H1 (cell line): Measurements from ENCODE around the gene ADARB2. TPM values are rescaled to one million over a fixed set of nuclear protein-coding genes. Genes with fewer than 3 reads are reported as not detected.

Experiments
- CHD7 ChIP-seq: fragments of 300-600 bp; sonication (generic); IDR thresholded peaks from 2 replicates; pipeline ENCODE4 v1.7.1; 2012; ENCODE audit warnings: low read length, moderate library complexity, mild to moderate bottlenecking, inconsistent platforms; ENCODE audit not compliant: insufficient replicate concordance
- FOSL1 ChIP-seq: IDR thresholded peaks from 2 replicates; pipeline ENCODE4 v1.6.1; 2011; ENCODE audit warnings: mild to moderate bottlenecking, low read depth, low read length, moderate library complexity; ENCODE audit not compliant: insufficient read depth
- GTF2F1 ChIP-seq: IDR thresholded peaks from 2 replicates; pipeline ENCODE4 v1.6.1; 2012; ENCODE audit warnings: low read depth, low read length, improper control_type of control experiment, borderline replicate concordance
- HDAC2 ChIP-seq, 2 experiments: fragments of 300-600 bp in 1 of 2; sonication (generic) in 1 of 2; IDR thresholded peaks; 2 replicates each; pipeline ENCODE4 v1.6.1; 2011 to 2012; ENCODE audit warnings: low read depth in 2 of 2, low read length in 2 of 2, mild to moderate bottlenecking in 2 of 2, moderate library complexity in 2 of 2, borderline replicate concordance in 1 of 2, inconsistent platforms in 1 of 2
- KDM1A ChIP-seq: fragments of 200-600, 300-600 bp; sonication (generic); IDR thresholded peaks from 2 replicates; pipeline ENCODE4 v1.7.1; 2016; ENCODE audit warnings: mild to moderate bottlenecking, low read length, borderline replicate concordance
- POLR2A ChIP-seq, 2 experiments: IDR thresholded peaks; 1 replicate in 1 of 2; 2 replicates in 1 of 2; pipeline ENCODE4 v1.6.1; 2011; ENCODE audit warnings: low read depth in 2 of 2, low read length in 2 of 2, mild to moderate bottlenecking in 2 of 2; ENCODE audit errors: control extremely low read depth in 1 of 2
- polyA plus RNA-seq, 7 experiments: library from polyadenylated mRNA; depleted of rRNA in 3 of 7; stranded (reverse) in 5 of 7; unstranded in 2 of 7; fragments of >200 nt in 5 of 7; fragments of 200-250 nt in 2 of 7; gene quantifications; 1 replicate in 5 of 7; 2 replicates in 1 of 7; 4 replicates in 1 of 7; pipeline versions ENCODE4 v1.2.1 to v1.2.3, GENCODE V29; 2011 to 2013; ENCODE audit warnings: missing spikeins in 2 of 7, mixed read lengths in 2 of 7
- total RNA-seq: library from RNA; stranded (reverse); fragmentation: NEBNext Ultra II Directional; extraction: Animal tissue kit (Norgen Biotek cat#: 25700); gene quantifications from 2 replicates; pipeline ENCODE4 v1.2.1, GENCODE V29; 2021

ADARB2 gene
- total and polyA plus RNA-seq, 2 of the 8 experiments (the other 6 are each of a cell fraction or from before 2014, with no cell fraction given): 2.2 to 2.8 TPM

- no peak for TF ChIP-seq CHD7
- no peak for TF ChIP-seq FOSL1
- no peak for TF ChIP-seq POLR2A (IDR thresholded peaks at IDR 0.05; ENCODE audit: control extremely low read depth in 1 of 2, low read depth in 2 of 2, low read length in 2 of 2)
- no peak for TF ChIP-seq HDAC2 (IDR thresholded peaks at IDR 0.05; ENCODE audit: borderline replicate concordance in 1 of 2, low read depth in 2 of 2, low read length in 2 of 2)
- TF ChIP-seq KDM1A: no peak
- no peak for TF ChIP-seq GTF2F1
Observed at GRCh38 chr10:1425879-1426278, 311.4 kb downstream of the ADARB2 start (continued).
